Transverse colon (tissue), 4 donors: Measurements from ENCODE around the gene SLC26A6. TPM values are rescaled to one million over a fixed set of nuclear protein-coding genes. Genes with fewer than 3 reads are reported as not detected.
A peak's percentile ranks its signal among the peaks of the same experiment; 100 is the strongest.

Experiments used
- DNase-seq: peaks from one replicate; pipeline ENCODE4 v3.0.0-alpha.2; 2019
- H3K27ac ChIP-seq, 4 donors: fragments of 200-600 bp; sonication (generic); 2 replicates each; pipeline ENCODE4 v1.5.1; 2016 to 2018; ENCODE audit warnings: inconsistent platforms in 4 of 4
- H3K27me3 ChIP-seq: fragments of 200-600 bp; sonication (generic); 2 replicates; pipeline ENCODE4 v1.5.1; 2017; ENCODE audit warnings: inconsistent platforms
- H3K36me3 ChIP-seq, 4 donors: fragments of 200-600 bp; sonication (generic); 2 replicates each; pipeline ENCODE4 v1.5.1; 2017 to 2019; ENCODE audit warnings: inconsistent platforms in 4 of 4
- H3K4me1 ChIP-seq, 4 donors: fragments of 200-600 bp; sonication (generic); 2 replicates each; pipeline ENCODE4 v1.5.1; 2017 to 2020; ENCODE audit warnings: inconsistent platforms in 4 of 4
- H3K4me3 ChIP-seq, 4 donors: fragments of 200-600 bp; sonication (generic); 1 replicate in 1 of 4; 2 replicates in 3 of 4; pipeline versions ENCODE4 v1.5.1 to v1.6.1; 2017 to 2019; ENCODE audit warnings: inconsistent platforms in 4 of 4
- H3K9me3 ChIP-seq, 2 donors: fragments of 200-600 bp; sonication (generic); 2 replicates each; pipeline ENCODE4 v1.5.1; 2017 to 2019; ENCODE audit warnings: inconsistent platforms in 2 of 2
- EP300 ChIP-seq: sonication (generic); formaldehyde crosslinking; IDR thresholded peaks from one replicate; pipeline ENCODE4 v1.6.1; 2017; ENCODE audit warnings: antibody characterized with exemption, low read depth
- POLR2A ChIP-seq: fragments of 450-650 bp; IDR thresholded peaks from one replicate; pipeline ENCODE4 v1.6.1; 2016; ENCODE audit warnings: antibody characterized with exemption, mild to moderate bottlenecking, moderate library complexity
- POLR2AphosphoS5 ChIP-seq, 3 donors: sonication (generic); formaldehyde crosslinking; IDR thresholded peaks; one replicate each; pipeline ENCODE4 v1.6.1; 2016; ENCODE audit warnings: antibody characterized with exemption in 3 of 3
- WGBS, 2 donors: methylation state at CpG; one replicate each; pipeline ENCODE4 v1.1.5; 2018; ENCODE audit warnings: low coverage in 1 of 2; 5-methylcytosine and 5-hydroxymethylcytosine counted together
- in situ Hi-C, 4 donors: fragments of 200-750 bp; cut with MboI; loops; one replicate each; pipeline versions ENCODE4 v1.15.0 to v1.15.1; 2017; ENCODE audit warnings: low sequenced_read_pairs in 3 of 4, low pct_ligation_motif_present in 1 of 4, low pct_unique_long_range_greater_than_20kb in 1 of 4
- intact Hi-C: fragments of 100-400 bp; cut with DNase I; formaldehyde crosslinking; loops from one replicate; pipeline ENCODE4 v1.15.1; 2023; ENCODE audit warnings: low total_unique reads
- total RNA-seq, 4 donors: library from RNA; depleted of rRNA; stranded (reverse); fragments of >200 nt; gene quantifications; one replicate each; pipeline ENCODE4 v1.1.0, GENCODE V29; 2016
- TF ChIP-seq, protein P1 (sequence below), 5 experiments: fragments of 200-600 bp in 3 of 5; fragments of 450-650 bp in 2 of 5; sonication (generic) in 3 of 5; IDR thresholded peaks; 1 replicate in 2 of 5; 2 replicates in 3 of 5; pipeline ENCODE4 v1.5.1; 2016 to 2017; ENCODE audit warnings: antibody characterized with exemption in 5 of 5, inconsistent platforms in 3 of 5, mild to moderate bottlenecking in 2 of 5, moderate library complexity in 1 of 5

Gene SLC26A6
- total RNA-seq, 4 donors from 2014 or later = 134 to 282 (median 193) TPM

GRCh38 chr3:48628277-48629017 lies 6.8 kb downstream of the SLC26A6 start:
- intact Hi-C loops = no loop called here

GRCh38 chr3:48625600-48625999 lies 9.7 kb downstream of the SLC26A6 start:
- TF ChIP-seq POLR2A (no peak), POLR2AphosphoS5 (IDR thresholded peaks at IDR 0.05) (no peak), EP300 (no peak)
- TF ChIP-seq, protein P1, sequence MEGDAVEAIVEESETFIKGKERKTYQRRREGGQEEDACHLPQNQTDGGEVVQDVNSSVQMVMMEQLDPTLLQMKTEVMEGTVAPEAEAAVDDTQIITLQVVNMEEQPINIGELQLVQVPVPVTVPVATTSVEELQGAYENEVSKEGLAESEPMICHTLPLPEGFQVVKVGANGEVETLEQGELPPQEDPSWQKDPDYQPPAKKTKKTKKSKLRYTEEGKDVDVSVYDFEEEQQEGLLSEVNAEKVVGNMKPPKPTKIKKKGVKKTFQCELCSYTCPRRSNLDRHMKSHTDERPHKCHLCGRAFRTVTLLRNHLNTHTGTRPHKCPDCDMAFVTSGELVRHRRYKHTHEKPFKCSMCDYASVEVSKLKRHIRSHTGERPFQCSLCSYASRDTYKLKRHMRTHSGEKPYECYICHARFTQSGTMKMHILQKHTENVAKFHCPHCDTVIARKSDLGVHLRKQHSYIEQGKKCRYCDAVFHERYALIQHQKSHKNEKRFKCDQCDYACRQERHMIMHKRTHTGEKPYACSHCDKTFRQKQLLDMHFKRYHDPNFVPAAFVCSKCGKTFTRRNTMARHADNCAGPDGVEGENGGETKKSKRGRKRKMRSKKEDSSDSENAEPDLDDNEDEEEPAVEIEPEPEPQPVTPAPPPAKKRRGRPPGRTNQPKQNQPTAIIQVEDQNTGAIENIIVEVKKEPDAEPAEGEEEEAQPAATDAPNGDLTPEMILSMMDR (IDR thresholded peaks at IDR 0.05) = no peak
- Histone ChIP-seq H3K36me3 (peaks cover 0 to 14% (median 8%) of the 10 kb centered on the region in 4 donors), H3K4me1 (peaks cover 0 to 12% (median 5%) of the 10 kb centered on the region in 4 donors), H3K4me3 (no peak overlapping the region), H3K27ac (no peak overlapping the region), H3K9me3 (no peaks in the 10 kb centered on the region), H3K27me3 (no peaks in the 10 kb centered on the region)
- intact Hi-C loops (no loop called here), in situ Hi-C loops (no loop called here)
- no peak for DNase-seq
- WGBS, 2 donors = 98% methylated on average over 5 of the region's 6 CpGs; no CpG with 5 or more reads in 1 of the 2 donors

More at GRCh38 chr3:48628277-48629017, 6.8 kb downstream of the SLC26A6 start:
- peaks cover 0 to 12% (median 5%) of the 10 kb centered on the region in 4 donors for H3K4me1 ChIP-seq
- no peak overlapping the region for H3K4me3 ChIP-seq
- no peaks in the 10 kb centered on the region for H3K9me3 ChIP-seq
- in situ Hi-C loops = no loop called here
- H3K27me3 ChIP-seq = no peaks in the 10 kb centered on the region
- 86 to 90% methylated on average over 7 to 13 of the region's 13 CpGs for WGBS, 2 donors
- TF ChIP-seq POLR2A (no peak), EP300 (no peak), POLR2AphosphoS5 (IDR thresholded peaks at IDR 0.05) (no peak)
- TF ChIP-seq, protein P1 (IDR thresholded peaks at IDR 0.05) = no peak
- no peak for DNase-seq
- no peak overlapping the region for H3K27ac ChIP-seq
- peaks cover 0 to 14% (median 9%) of the 10 kb centered on the region in 4 donors for H3K36me3 ChIP-seq

GRCh38 chr3:48624767-48625166 lies 10.5 kb downstream of the SLC26A6 start:
- H3K9me3 ChIP-seq = no peaks in the 10 kb centered on the region
- intact Hi-C loops = no loop called here
- no peak overlapping the region for H3K4me3 ChIP-seq
- no peak for DNase-seq
- peaks cover 0 to 11% (median 5%) of the 10 kb centered on the region in 4 donors for H3K36me3 ChIP-seq
- peaks cover 2 to 19% (median 11%) of the 10 kb centered on the region in 4 donors for H3K4me1 ChIP-seq
- WGBS, 2 donors = 94 to 100% methylated on average over 1 to 10 of the region's 10 CpGs
- TF ChIP-seq POLR2A = no peak
- TF ChIP-seq, protein P1 (IDR thresholded peaks at IDR 0.05) = no peak
- TF ChIP-seq EP300 = no peak
- no peak for TF ChIP-seq POLR2AphosphoS5 (IDR thresholded peaks at IDR 0.05)
- in situ Hi-C loops = no loop called here
- peak overlapping the region; percentile 46 to 76 (median 69) for H3K27ac ChIP-seq
- H3K27me3 ChIP-seq = no peaks in the 10 kb centered on the region

DNA sequence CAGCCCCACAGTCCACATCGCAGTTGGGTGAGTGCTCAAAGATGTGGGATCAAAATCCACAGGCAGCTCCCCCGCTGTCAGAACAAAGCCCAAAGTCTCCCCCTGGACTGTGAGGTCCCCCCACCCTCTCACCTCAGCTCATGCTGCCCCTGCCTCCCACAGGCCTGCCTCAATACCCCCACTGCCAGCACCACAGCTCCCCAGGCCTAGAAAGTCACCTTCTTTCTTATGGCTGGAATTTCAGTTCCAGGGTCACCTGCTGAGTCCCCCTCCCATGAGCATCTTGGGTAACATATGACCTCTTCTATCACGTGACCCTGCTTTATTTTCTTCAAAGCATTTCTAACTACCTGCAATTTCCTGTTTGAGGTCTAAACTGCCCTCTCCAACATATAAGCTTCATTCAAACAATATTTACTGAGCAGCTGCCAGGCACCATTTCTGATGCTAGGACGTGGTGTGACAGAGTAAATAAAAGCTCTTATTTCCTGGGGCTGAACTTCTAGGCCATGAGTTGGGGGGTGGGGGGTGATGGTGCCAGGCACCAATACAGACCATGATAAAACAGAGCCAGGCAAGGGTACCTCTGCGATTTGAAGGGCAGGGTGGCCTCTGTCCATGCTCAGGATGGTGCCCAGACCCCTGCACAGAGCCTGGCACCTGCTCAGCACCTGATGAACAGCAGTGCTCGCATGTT lies 11.3 kb downstream of the SLC26A6 start:
- TF ChIP-seq POLR2AphosphoS5 (IDR thresholded peaks at IDR 0.05) (peak in 2 of 3 donors; percentile 8 to 10), POLR2A (no peak)
- TF ChIP-seq, protein P1 (IDR thresholded peaks at IDR 0.05) = no peak
- H3K4me3 ChIP-seq = no peak overlapping the region
- peaks cover 8 to 27% (median 18%) of the 10 kb centered on the region in 4 donors for H3K4me1 ChIP-seq
- no peaks in the 10 kb centered on the region for H3K27me3 ChIP-seq
- no peaks in the 10 kb centered on the region for H3K9me3 ChIP-seq
- in situ Hi-C loops (no loop called here), intact Hi-C loops (no loop called here)
- peak overlapping the region; percentile 46 to 76 (median 69) for H3K27ac ChIP-seq
- 29 to 64% methylated on average over 2 to 6 of the region's 6 CpGs for WGBS, 2 donors
- DNase-seq = peak; percentile 31
- H3K36me3 ChIP-seq = peaks cover 0 to 9% (median 2%) of the 10 kb centered on the region in 4 donors
